ENCODE measurements around the gene WNK3.

The WNK3 gene

DNA sequence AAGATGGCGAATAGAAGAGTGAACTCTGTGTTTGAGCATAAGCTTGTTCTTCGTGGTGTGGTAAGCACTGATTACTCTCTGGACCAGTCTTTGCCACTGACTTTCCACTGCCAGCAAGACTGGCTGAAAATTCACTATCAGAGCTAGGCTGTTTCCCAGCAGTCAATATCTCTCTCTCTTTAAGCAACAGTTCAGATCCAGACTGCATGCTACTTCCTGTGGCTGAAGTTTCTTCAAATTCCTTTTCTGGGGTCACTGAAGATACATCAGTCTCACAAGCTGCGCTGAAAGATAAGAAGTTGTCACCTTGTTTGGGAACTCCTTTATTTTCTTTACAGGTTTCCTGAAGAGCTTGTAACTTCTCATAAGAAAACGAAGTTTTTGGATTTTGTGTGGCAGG is 120.8 kb downstream of the WNK3 start:
- no peak for DNase-seq

DNA sequence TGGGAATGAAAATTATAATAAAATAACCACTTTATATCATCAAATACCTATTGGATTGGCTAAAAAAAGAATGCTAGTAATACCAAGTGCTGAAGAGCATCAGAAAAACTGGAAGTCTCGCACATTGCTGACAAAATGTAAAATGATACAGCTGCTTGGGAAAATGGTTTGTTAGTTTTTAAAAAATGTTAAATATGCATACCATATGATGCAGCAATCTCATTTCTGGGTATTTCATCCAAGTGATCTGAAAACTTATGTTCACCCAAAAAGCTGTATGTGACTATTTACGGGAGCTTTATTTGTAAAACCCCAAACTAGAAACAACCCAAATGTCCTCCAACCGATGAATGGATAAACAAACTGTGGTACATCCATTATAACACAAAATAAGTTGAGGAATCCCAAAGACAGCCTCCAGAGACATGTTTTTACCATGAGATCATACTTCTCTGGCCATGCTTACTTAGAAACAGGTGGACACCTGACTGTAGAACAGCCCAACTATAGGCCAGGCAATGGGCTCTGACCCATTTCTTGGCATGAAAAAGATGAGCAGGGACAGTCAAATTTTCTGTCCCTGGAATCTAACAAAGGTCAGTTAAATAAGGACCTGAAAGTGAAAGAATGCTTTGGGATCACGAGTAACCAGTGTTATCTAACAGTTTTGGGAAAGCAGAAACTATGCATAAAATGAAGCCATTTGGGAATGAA is 127.3 kb downstream of the WNK3 start:
- no peak for DNase-seq

GRCh38 chrX:54223581-54223980 is 134.3 kb downstream of the WNK3 start:
- DNase-seq, result no peak

GRCh38 chrX:54213603-54214002 is 144.2 kb downstream of the WNK3 start:
- no peak for DNase-seq

DNA sequence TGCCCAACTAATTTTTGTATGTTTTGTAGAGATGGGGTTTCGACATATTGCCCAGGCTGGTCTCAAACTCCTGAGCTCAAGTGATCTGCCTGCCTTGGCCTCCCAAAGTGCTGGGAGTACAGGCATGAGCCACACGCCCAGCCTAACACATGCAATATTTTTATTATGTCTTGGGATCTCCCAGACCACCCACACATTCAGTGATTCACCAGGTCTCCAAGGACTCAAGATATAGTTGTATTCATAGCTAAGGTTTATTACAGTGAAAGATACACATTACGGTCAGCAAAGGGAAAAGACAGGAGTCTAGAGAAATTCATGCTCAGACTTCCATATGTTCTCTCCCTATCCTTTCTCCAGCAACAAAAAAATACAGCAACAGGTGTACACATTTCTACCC is 149.3 kb downstream of the WNK3 start:
- DNase-seq, result no peak

DNA sequence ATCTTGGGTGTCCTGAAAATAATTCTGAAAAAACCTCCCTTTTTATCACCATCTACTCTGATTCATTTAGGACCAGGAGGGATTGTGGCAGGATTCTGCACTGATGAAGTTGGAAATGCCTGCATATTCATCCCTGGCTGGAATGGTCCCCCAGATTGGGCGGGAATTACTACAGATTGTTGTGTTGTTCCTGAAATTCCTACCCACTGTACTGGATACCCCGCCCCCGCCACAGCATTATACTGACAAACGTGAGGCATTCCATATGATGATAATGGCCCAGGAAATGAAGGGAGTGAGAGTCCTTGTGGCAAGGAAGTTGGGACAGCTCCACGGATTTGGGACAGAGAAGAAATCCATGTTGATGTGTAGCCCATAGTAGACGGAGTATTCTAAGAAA is 159.6 kb downstream of the WNK3 start:
- no peak for DNase-seq

DNA sequence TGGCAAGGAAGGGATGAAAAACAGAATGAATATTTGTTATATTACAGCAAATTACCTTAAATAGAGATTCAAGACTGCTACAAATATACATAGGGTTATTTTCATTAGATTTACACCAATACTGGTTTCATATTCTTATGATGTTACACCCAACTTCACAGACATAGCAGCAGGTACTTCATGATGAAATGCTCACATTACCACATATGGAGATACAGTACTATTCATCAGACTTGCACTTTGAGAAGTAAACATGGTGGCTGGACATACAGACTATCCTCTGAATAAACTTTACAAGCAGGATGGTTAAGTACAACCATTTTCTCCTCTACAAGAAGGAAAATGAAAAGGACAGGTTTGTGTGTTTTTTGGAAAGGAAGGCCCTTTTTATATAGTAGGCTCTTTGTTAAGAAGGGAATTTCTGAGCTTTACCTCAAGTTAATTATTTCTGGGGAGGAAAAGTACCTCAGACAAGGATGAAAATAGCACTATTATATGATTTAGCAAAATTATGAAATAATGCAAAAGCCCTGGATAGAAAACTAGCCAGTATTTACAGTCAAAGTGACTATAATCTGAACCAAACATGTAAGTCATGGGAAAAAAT is 162.8 kb downstream of the WNK3 start:
- DNase-seq, result no peak

DNA sequence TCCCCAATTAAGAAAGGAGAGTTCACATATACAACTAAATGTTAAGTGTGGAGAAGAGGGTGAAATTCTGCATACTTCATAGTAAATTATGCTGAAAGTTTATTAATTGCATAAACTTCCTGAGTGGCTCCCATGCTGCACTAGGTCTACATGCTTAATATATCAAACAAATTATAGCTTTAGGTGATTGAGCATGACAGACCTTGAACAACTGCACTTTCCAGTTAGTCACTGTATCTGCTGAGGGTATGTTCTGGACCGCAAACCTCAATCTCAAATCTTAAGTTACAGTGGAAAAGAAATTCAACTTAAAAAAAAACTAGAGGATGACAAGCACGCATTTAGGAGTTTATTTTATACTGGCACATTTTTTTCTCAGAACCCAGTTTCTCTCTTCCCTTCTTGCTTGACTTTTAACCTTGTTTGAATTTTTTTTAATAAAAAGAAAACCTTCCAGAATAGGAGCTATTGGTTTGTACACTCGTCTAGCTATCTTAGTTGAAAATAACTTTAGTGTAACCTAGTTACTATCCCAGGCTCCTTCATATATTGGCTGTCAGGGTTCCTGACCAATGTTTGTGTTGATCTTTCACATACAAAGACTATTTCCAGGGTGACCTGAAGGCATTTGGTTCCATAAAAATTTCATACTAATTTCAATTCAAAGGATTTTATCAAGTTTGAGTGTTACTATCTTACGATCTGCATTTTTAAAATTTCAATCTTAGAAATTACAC is 164.6 kb downstream of the WNK3 start:
- DNase-seq, result no peak

DNA sequence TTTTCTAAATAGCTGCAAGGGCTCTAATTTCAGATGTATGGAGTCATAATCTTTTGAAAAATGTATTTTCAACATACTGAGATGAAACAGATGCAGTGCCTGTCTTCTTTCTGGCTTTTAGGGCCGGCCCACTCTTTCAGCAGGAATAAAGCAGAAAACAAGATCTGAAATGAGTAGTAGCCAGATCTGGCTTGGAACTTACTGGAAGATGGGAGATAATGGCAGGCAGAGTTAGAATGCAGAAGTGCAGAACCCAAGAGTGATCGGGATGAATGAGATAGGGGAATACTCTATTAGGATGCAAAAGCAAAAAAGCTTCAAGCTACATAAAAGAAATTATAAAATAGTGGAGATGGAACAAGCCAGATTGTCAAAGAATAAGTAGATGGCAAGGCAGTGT is 173.4 kb downstream of the WNK3 start:
- no peak for DNase-seq

DNA sequence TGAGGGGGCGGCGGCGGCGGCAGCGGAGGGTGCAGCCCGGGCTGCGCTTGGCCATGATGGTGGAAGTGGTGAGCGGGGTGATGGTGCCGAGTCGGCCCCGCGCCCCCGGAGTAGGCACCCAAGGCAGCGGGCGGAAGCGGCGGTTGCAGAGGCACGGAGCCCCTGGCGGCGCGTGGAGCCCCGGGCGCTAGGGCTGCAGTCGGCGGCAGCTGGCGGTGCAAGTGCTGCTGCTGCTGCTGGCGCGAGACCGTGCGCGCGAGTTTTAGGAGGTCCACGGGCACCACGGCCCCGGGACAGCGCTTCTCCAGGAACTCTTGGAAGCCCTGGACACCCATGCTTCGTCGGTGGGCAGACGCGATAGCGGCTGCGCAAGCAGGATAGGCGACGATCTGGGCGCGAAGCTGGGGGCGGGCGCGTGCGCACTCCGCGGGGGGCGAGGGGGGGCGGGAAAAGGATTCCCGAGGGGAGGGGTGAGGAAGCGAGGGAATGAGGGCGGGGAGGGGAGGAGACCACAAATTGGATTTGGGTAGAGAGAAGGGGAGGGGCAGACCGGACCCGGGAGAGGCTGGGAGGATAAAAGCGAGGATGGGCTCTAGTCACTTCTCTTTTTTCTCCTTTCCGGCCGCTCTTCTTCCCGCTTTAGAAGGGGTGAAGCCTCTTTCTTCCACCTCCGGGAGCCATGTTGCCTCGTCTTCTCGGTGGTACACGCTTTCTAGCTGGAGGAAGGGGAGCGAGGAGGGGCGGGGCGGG is 174.8 kb downstream of the WNK3 start, which contains the start of gene FAM120C:
FAM120C (minus strand) TSS at position 391 of the 750 bp plus-strand sequence; CDS start at position 335, 56 bp downstream.
- peak; percentile 75 for DNase-seq

DNA sequence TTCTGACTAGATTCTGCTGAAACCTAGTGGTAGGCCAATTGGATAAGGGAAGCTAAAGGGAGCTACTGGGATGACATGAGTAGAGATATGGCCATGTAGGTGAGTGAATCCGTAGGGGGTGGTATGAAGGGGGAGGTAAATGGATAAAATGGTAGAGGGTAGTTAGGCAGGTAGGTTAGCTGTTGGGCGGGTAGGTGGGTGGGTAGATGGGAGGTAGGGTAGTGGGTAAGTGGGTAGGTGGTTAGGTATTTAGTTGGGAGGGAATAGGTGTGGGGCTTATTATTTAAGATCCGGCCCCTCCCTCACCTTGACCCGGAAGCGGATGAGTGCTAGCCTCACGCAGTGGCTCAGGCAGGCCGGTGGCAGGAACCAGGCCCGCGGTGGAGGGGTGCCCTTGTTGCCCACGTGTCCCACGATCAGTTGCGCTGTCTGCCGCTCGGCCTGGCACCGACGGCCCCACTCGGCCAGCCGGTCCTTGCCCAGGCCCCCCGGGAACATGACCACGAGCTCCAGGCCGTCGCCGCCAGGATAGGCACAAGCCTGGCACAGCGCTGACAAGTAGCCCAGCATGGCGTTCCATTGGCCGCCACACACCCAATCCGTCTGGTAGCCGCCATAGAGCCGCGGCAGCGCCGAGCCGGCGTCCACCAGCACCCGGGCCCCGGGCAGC is 175.5 kb downstream of the WNK3 start:
- peak; percentile 48 for DNase-seq

GRCh38 chrX:54181202-54181953 is 176.5 kb downstream of the WNK3 start:
- no peak for DNase-seq

GRCh38 chrX:54180403-54180802 is 177.4 kb downstream of the WNK3 start:
- DNase-seq, result no peak

DNA sequence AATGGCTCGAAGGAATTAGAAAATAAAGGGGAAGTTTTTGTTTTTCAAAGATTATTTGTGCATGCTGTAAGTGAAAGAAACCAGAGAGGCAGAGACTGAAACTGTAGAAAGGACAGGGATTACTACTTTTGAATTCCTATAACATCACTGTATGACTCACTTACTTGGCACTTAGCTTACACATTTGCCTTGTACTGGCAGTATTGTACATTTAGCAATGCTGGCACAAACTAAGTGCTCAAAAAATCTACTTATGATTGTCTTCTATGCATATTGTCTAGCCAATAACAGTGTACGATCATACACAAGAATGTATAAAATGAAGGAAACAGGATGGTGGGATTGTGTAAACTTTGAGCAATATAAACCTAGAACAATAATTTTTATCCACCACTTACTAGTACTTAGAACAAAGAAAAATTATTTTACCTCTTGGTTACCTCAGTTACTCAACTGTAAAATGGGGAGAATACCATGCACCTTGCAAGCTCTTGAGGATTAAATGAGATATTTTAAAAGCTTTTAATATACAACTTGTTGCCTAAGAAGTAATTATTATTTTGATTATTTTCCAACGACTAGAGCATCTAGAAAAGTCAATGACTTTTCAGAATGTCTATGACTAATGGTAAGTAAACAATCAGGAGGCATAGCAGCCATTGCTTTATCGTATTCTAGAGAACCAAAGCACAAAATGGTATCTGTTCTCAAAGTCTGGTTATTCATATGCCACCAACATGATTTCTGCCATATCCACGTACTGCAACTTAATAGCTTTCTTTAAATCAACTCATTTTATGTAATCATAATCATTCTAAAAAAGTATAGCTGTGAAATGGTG is 179.5 kb downstream of the WNK3 start:
- DNase-seq, result no peak

DNA sequence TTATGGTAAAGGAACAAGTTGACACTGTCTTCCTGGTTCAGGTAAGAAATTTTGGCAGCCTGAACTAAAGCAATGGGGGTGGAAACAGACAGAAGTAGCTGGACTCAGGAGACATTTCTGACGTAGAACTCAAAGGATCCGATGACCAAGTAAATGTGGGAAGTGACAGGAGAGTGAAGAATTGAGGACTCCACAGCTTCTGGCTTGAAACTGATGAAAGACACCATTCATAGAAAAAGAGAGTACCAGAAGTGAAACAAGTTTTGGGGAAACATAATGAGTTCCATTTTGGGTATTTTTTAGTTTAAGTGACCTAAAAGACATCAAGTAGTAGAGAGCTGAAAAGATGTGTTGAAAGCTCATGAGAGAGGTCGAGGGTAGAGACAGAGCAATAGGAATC is 180.5 kb downstream of the WNK3 start:
- no peak for DNase-seq

DNA sequence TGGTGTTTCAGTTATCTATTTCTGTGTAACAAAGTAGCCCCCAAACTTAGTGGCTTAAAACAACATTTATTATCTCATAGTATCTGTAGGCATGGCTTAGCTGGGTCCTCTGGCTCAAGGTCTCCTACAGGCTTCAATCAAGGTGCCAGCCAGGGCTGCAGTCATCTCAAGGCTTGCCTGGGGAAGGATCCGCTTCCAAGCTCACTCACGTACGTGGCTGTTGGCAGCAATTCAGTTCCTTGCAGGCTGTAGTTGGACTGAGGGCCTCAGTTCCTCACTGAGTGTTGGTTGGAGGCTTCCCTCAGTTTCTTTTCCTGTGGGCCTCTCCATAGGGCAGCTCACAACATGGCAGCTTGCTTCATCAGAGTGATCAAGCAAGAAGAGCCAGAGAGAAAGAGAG is 184.1 kb downstream of the WNK3 start:
- DNase-seq, result no peak

DNA sequence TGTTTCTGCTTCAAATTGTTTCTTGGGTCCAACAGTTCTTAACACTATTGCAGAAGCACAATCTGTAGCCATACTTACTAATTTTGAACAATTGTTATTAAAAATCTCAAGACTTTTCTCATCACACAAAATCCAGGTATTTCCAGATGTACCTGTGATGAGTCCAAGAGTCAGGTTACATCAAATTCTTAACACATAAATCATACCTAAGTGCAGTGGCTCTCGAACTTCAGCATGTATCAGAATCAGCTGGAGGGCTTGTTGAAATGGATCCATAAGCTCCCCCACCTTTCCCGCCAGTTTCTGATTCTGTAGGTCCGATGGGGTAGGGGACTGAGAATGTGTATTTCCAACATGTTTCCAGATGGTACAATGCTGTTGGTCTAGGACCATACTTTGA is 185.4 kb downstream of the WNK3 start:
- DNase-seq, result no peak

DNA sequence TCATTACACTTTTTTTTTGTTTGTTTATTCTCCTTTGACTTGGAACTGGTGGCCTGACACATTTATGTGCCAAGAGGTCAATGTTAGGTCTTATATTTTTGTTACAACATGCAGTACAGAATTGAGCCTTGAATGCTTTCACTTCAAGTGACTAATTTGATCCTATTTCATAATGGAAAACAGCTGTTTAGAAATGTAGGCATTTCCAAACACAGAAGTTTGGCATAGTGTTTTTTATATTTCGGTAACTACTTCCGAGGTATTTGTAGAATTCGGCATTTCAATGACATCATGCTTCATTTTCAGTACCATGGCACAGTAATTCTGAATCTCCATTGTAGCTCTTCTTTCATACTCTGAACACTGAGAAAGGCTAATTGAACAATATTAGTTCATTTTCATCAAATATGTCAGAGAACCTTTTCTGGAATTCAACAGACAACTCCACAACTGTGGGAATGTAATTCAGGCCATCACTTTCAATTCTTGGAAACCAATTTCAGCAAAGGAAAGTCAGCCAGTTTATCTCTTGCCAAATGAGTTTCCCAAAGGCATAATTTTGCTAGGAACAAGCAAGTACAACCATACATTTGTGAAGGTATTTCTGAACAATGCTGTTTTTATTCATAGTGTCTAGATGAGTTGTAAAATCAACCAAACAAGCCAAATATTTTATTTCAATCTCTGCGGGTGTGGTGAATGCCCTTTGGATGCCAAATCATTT is 186.2 kb downstream of the WNK3 start:
- no peak for DNase-seq

GRCh38 chrX:54171091-54171490 is 186.8 kb downstream of the WNK3 start:
- no peak for DNase-seq

DNA sequence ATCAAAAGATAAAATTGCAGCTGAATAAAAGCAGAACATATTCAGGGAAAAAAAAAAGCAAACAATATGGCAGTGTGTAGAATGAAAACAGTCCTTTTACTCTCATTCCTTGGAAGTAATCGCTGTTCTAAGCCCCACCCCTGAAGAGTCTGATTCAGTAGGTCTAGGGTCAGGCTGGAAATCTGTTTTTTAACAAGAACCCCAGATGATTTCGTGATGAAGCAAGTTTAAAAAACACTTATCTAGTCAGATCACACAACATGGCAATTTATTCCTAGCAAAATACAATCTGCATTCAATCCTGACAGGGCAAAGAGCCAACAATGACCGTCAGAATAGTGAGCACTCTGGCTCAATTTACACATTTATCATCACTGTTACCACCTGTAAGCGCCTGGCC is 190.9 kb downstream of the WNK3 start:
- no peak for DNase-seq
